Skeletal muscle tissue (tissue), 4 donors: ENCODE data around the gene FAM9A. TPM values are rescaled to one million over a fixed set of nuclear protein-coding genes. Genes with fewer than 3 reads are reported as not detected.
"Not testable (repeated sequence)": the region's sequence is repeated elsewhere in the genome, so short reads cannot be mapped to it uniquely, and the experiment has no call there.

Source experiments
- H3K27ac ChIP-seq: one replicate; pipeline ENCODE4 v1.7.0; 2013; ENCODE audit warnings: mild to moderate bottlenecking, low read depth, low read length, inconsistent platforms
- H3K27me3 ChIP-seq, 3 donors: one replicate each; pipeline ENCODE4 v1.7.0; 2013; ENCODE audit warnings: low read length in 3 of 3; ENCODE audit not compliant: control insufficient read depth in 3 of 3, insufficient read depth in 3 of 3
- H3K36me3 ChIP-seq, 3 donors: one replicate each; pipeline ENCODE4 v1.7.0; 2013; ENCODE audit warnings: low read length in 3 of 3; ENCODE audit not compliant: control insufficient read depth in 3 of 3, insufficient read depth in 3 of 3
- H3K4me1 ChIP-seq, 3 donors: one replicate each; pipeline ENCODE4 v1.7.0; 2013; ENCODE audit warnings: low read length in 3 of 3, mild to moderate bottlenecking in 3 of 3; ENCODE audit not compliant: control insufficient read depth in 3 of 3, insufficient read depth in 3 of 3
- H3K4me3 ChIP-seq, 3 donors: one replicate each; pipeline ENCODE4 v1.7.0; 2013; ENCODE audit warnings: low read length in 3 of 3
- H3K9ac ChIP-seq, 3 donors: one replicate each; pipeline ENCODE4 v1.7.0; 2013; ENCODE audit warnings: low read length in 3 of 3, mild to moderate bottlenecking in 3 of 3, moderate library complexity in 2 of 3, low read depth in 1 of 3
- H3K9me3 ChIP-seq, 3 donors: one replicate each; pipeline ENCODE4 v1.7.0; 2013; ENCODE audit warnings: low read length in 3 of 3; ENCODE audit not compliant: control insufficient read depth in 3 of 3
- total RNA-seq: library from RNA; depleted of rRNA; stranded (reverse); fragments of >200 nt; gene quantifications from one replicate; pipeline ENCODE4 v1.2.3, GENCODE V29; 2014
- donor health status: Osteomylitis.

The FAM9A gene
- total RNA-seq, 1 donor from 2014 or later = not detected

DNA sequence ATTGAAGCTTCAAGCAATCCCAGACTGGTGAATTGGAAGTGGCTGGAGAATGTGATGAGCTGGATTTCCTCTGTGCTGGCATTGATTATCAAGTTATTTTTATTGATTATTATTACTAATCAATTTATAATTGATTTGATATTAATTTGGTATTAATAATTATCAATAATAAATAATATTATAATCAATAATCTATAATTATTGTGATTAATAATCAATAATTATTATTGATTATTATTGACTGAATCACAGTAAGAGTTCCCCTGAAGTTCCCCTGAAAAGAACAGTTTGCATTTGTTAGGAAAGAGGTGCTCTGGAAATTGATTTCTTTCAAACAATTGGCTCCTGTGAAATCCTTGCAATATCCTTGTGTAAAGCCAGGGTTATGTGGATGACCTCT lies 7.5 kb upstream of the FAM9A start:
- Histone ChIP-seq H3K9ac (no peak overlapping the region), H3K9me3 (no peaks in the 10 kb centered on the region), H3K4me1 (no peaks in the 10 kb centered on the region)

DNA sequence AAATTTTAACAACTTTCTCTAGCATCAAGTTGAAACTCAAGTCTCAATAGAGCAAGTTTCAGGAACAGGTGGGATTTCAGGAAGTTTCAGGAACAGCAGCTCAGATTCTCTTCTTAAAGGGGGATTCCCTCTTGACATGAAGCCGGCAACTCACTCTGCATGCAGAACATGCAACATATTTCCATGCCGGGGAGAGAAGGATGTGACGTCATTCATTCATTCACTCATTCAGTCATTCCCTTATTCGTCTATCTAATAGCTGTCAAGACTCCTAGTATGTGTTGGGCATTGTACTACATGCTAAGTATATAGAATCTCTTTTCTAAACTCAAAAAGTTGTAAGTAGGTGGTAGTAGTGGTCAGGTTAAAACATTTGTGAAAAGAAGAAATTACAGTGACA lies 4.8 kb upstream of the FAM9A start:
- Histone ChIP-seq H3K9me3 (no peaks in the 10 kb centered on the region), H3K27ac (no peak overlapping the region), H3K4me3 (no peak overlapping the region), H3K36me3 (no peaks in the 10 kb centered on the region), H3K9ac (no peak overlapping the region), H3K4me1 (no peaks in the 10 kb centered on the region), H3K27me3 (no peaks in the 10 kb centered on the region)

More for the DNA sequence above, 7.5 kb upstream of the FAM9A start:
- H3K27ac ChIP-seq = no peak overlapping the region
- H3K36me3 ChIP-seq = no peaks in the 10 kb centered on the region
- no peaks in the 10 kb centered on the region for H3K27me3 ChIP-seq
- H3K4me3 ChIP-seq = no peak overlapping the region

DNA sequence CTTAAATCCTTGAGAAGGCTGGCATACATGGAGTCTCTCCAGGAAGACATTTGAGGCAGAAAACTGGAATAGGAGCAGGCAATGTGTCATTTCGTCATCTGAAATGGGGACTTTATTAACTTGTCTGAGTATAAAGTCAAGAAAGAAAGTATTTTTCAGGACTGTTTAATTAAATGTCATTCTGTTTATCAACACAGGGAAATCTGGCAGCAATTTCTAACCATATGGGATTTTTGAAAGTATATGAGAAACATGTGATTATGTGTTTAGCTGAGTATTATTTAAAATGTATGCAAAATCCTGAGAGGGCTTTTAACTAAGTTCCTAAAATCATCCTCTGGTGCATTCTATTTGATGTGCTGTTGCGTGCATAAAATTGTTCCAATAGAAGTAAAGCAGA lies 3.9 kb upstream of the FAM9A start:
- Histone ChIP-seq H3K9ac (no peak overlapping the region), H3K9me3 (no peaks in the 10 kb centered on the region), H3K27me3 (no peaks in the 10 kb centered on the region), H3K4me1 (no peaks in the 10 kb centered on the region), H3K36me3 (no peaks in the 10 kb centered on the region), H3K4me3 (no peak overlapping the region), H3K27ac (no peak overlapping the region)

DNA sequence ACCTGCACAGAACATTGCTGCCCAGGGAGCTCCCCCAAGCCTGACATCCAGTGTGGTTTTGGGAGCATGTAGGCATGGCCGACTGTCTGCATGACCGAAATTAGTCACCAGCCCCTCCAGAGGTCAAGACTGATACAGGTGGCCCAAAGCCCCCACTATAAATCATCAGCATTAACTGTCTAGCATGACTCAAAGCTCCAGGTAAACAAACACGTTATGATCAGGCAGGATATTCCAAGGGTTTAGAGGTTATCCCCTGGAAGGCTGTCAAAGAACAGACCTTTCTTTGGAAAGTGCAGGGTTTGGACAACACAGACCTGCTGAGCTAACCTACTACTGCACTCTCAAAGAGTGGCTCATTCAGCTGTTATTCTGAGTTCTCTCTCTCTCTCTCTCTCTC lies 2.1 kb upstream of the FAM9A start:
- no peak overlapping the region for H3K9ac ChIP-seq
- no peaks in the 10 kb centered on the region for H3K27me3 ChIP-seq
- H3K9me3 ChIP-seq = no peaks in the 10 kb centered on the region
- no peaks in the 10 kb centered on the region for H3K36me3 ChIP-seq
- H3K4me1 ChIP-seq = no peaks in the 10 kb centered on the region
- H3K4me3 ChIP-seq = no peak overlapping the region
- no peak overlapping the region for H3K27ac ChIP-seq

DNA sequence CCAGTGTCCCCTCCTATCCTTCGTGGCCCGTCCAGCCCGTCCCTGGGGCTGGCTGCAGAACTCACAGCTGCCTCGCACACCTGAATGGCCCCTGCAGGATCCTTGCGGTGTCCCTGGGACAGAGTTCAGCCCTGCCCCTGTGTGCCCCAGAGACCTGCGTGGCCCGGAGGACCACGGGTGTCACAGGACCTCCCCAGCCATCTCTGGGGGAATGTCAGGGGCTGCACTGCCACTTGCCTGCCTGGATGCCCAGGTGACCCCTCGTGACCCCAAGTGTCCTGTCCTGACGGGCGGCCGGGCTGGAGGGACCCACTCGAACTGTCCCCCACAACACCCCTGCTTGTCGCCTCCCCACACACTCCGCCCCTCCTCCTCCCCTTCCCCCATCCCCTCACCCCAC lies 832 bp downstream of the FAM9A start:
- H3K27ac ChIP-seq, H3K27me3 ChIP-seq, H3K4me3 ChIP-seq, H3K9ac ChIP-seq, H3K36me3 ChIP-seq, H3K9me3 ChIP-seq, H3K4me1 ChIP-seq: not testable (repeated sequence)

DNA sequence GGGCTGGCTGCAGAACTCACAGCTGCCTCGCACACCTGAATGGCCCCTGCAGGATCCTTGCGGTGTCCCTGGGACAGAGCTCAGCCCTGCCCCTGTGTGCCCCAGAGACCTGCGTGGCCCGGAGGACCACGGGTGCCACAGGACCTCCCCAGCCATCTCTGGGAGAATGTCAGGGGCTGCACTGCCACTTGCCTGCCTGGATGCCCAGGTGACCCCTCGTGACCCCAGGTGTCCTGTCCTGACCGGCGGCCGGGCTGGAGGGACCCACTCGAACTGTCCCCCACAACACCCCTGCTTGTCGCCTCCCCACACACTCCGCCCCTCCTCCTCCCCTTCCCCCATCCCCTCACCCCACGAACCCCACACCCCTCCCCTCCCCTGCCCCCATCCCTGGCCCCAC lies 1.9 kb downstream of the FAM9A start:
- not testable (repeated sequence) for H3K4me3 ChIP-seq, H3K9ac ChIP-seq, H3K27ac ChIP-seq, H3K9me3 ChIP-seq, H3K27me3 ChIP-seq, H3K4me1 ChIP-seq, H3K36me3 ChIP-seq

DNA sequence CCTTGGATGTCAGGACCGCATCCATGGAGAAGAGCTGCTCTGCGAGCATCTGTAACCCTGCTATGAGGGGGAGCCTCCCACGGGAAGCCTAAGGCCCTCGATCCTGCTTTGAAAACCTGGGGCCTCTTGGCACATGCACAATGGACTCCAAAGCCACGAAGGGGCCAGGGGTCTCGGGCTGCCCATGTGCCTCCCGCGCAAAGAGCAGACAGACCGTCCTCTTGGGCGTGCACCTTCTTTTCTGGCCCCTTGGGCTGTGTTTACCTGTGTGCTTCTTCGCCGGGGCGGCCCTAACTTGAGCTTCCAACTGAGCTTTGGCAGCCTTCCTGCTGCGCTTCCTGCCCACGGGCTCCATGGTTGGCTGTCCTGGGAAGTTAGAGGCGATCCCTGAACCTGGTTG lies 2.5 kb downstream of the FAM9A start:
- H3K4me3 ChIP-seq = not testable (repeated sequence)

DNA sequence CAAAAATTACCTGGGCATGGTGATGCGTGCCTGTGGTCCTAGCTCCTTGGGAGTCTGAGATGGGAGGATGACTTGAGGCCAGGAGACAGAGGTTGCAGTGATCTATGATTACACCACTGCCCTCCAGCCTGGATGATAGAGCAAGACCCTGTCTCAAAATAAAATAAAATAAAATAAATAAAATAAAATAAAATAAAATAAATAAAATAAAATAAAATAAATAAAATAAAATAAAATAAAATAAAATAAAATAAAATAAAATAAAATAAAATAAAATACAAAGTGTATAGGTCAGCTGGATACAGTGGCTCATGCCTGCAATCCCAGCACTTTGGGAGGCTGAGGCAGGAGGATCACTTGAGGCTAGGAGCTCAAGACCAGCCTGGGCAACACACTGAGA lies 14.1 kb downstream of the FAM9A start:
- not testable (repeated sequence) for H3K9ac ChIP-seq, H3K9me3 ChIP-seq, H3K4me1 ChIP-seq, H3K27ac ChIP-seq, H3K4me3 ChIP-seq, H3K36me3 ChIP-seq, H3K27me3 ChIP-seq

More for the DNA sequence above, 2.5 kb downstream of the FAM9A start:
- H3K9ac ChIP-seq, H3K9me3 ChIP-seq, H3K27ac ChIP-seq, H3K36me3 ChIP-seq, H3K4me1 ChIP-seq, H3K27me3 ChIP-seq: not testable (repeated sequence)

DNA sequence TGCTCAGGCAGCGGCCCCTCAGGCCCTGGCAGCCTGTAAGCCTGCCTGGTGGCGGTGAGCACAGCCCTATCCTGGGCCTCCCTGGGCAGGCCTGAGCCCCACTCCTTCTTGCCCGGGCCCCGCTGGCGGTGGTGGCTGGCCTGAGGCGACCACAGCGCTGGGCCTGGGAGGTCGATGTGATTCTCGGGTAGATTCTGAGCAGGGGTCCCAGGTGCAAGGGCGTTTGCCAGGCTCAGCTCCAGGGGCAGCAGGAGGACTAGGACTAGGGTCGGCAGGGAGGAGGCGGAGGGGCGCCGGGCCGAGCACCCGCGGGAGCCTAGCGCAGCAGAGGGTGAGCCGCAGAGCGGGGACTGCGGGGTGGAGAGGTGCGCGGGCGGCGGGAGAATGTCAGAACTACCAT lies 17.0 kb downstream of the FAM9A start:
- Histone ChIP-seq H3K4me3 (no peak overlapping the region), H3K4me1 (no peaks in the 10 kb centered on the region), H3K9ac (no peak overlapping the region), H3K36me3 (no peaks in the 10 kb centered on the region), H3K27ac (no peak overlapping the region), H3K9me3 (no peaks in the 10 kb centered on the region), H3K27me3 (no peaks in the 10 kb centered on the region)

DNA sequence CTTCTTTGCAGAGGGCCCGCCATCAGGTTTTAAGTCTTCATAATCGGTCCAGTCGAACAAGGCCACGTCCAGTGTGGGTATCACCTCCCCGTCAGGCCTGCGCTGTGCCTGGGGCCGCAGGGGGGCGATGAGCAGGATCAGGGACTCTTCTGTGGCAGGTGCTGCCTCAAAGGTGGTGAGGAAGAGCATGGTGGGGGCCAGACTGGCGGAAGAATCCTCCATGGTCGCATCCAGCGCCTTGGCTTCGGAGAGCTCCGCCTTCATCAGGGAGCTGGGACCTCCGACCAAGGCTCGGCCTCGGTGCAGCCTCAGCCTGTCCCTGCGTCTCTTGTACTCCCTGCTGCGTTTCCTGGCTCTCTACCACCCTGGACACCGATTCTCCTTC lies 17.5 kb downstream of the FAM9A start:
- no peak overlapping the region for H3K4me3 ChIP-seq
- H3K27me3 ChIP-seq = no peaks in the 10 kb centered on the region
- no peaks in the 10 kb centered on the region for H3K9me3 ChIP-seq
- H3K36me3 ChIP-seq = no peaks in the 10 kb centered on the region
- no peaks in the 10 kb centered on the region for H3K4me1 ChIP-seq
- H3K27ac ChIP-seq = no peak overlapping the region
- no peak overlapping the region for H3K9ac ChIP-seq

DNA sequence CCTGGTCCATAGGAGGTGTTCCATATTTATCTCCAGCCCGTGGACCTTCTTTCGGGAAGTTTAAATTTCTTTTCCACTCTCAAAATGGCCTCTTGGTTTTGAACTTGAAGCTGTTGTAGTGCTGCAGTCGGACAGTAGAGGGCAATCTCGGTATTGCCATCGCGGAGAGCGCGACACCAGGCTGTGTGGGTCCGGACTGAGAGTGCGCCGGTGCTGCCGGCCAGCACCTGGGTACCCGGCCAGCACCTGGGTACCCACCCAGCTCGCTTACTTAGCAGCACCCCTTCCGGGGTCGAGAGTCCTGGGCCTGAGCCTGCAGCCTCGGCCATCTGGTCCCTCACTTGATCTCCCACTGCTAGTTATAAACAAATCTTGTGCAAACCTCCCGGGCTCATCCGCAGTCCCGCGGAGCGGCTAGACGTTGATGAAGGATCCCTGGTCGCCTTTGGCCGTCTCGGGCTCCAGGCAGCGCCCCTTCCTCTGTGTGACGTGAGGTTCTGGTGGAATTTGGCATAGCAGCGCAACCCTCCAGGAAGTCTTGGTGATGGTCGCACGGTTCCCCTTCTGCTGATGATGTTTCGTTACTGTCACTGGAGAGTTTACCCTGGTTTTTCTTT lies 18.0 kb downstream of the FAM9A start:
- no peak overlapping the region for H3K9ac ChIP-seq
- no peak overlapping the region for H3K4me3 ChIP-seq
- no peaks in the 10 kb centered on the region for H3K36me3 ChIP-seq
- H3K9me3 ChIP-seq = no peaks in the 10 kb centered on the region
- H3K27me3 ChIP-seq = no peaks in the 10 kb centered on the region
- no peak overlapping the region for H3K27ac ChIP-seq
- H3K4me1 ChIP-seq = no peaks in the 10 kb centered on the region
